ACC112 (cell line): Measurements from ENCODE around the gene PRODH.
"Not testable (repeated sequence)": the region's sequence is repeated elsewhere in the genome, so short reads cannot be mapped to it uniquely, and the experiment has no call there.

Experiments
- H2AFZ ChIP-seq: fragments of 200-600 bp; sonication (generic); one replicate; pipeline ENCODE4 v1.6.0; 2017; ENCODE audit warnings: antibody characterized with exemption, low read length; ENCODE audit not compliant: unreplicated experiment
- H3K27ac ChIP-seq: fragments of 200-600 bp; sonication (generic); 2 replicates; pipeline ENCODE4 v1.5.1; 2014; ENCODE audit warnings: low read depth, mild to moderate bottlenecking, antibody characterized with exemption, low read length, moderate library complexity
- H3K27me3 ChIP-seq: fragments of 200-600 bp; sonication (generic); 2 replicates; pipeline ENCODE4 v1.6.1; 2014; ENCODE audit warnings: mild to moderate bottlenecking, antibody characterized with exemption, low read length, moderate library complexity, mixed read lengths; ENCODE audit not compliant: insufficient read depth
- H3K36me3 ChIP-seq: fragments of 200-600 bp; sonication (generic); 2 replicates; pipeline ENCODE4 v1.6.1; 2016; ENCODE audit warnings: mild to moderate bottlenecking, antibody characterized with exemption, low read length, moderate library complexity, mixed read lengths; ENCODE audit not compliant: insufficient read depth
- H3K4me1 ChIP-seq: fragments of 200-600 bp; sonication (generic); one replicate; pipeline ENCODE4 v1.6.1; 2016; ENCODE audit warnings: low read length, mixed read lengths; ENCODE audit not compliant: insufficient read depth, unreplicated experiment, control insufficient read depth
- H3K4me3 ChIP-seq: fragments of 200-600 bp; sonication (generic); 2 replicates; pipeline ENCODE4 v1.5.1; 2014; ENCODE audit warnings: mild to moderate bottlenecking, low read depth, low read length
- H3K79me2 ChIP-seq: fragments of 200-600 bp; sonication (generic); one replicate; pipeline ENCODE4 v1.6.0; 2016; ENCODE audit warnings: low read length; ENCODE audit not compliant: control insufficient read depth, unreplicated experiment, insufficient read depth

PRODH gene

DNA sequence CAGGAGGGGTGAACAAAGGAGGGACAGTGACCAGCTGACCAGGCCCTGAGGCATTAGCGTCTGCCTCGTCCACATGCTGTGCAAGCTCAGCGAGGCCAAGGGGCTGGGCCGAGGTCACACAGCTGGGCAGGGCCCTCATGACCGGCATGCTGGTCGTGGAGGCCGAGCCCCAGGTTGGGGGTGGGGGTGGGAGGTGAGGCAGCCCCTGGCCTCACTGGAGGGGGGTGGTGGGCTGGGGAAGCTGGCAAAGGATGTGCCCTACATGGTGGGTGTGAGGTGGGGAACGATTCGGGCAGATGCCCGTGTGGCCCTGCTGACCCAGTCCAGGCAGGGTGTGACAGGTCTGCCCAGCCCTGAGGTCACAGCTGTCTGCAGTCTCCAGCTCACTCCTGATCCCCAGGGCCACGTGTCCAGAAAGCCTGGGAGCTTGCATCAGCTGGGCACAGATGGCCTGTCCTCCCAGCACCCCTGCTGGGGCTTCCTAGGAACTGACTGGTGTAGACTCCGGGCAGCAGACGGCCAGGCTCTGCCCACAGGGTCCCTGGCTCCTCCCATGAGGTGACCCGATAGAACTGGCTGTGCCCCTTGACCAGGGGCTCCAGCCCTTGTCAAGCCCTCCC is 31.4 kb upstream of the PRODH start:
- not testable (repeated sequence) for H3K27ac ChIP-seq, H3K27me3 ChIP-seq, H3K79me2 ChIP-seq, H2AFZ ChIP-seq, H3K36me3 ChIP-seq, H3K4me3 ChIP-seq, H3K4me1 ChIP-seq

DNA sequence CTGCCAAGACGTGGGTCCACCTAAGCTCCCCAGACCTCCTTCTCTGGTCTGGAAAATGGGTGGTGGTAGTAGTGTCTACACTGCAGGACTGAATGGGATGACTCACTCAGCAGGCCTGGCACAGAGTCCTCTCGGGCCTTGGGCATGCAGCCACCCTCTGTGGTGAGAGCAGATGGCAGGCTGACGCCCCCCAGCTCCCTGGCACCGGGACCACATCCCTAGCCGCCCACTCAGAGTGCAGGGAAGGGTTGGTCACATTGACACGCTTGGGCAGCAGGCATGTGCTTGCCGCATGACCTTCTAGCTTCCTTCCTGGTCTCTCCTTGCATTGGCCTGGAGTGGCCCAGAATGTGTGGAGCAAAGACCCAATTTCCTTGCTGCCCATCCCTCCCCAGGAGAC is 30.7 kb upstream of the PRODH start:
- Histone ChIP-seq H3K36me3 (no peaks in the 10 kb centered on the region), H3K4me1 (no peaks in the 10 kb centered on the region), H3K27me3 (peaks cover 7% of the 10 kb centered on the region; the same call in 1 of the 2 replicates), H2AFZ (no peak overlapping the region), H3K4me3 (no peak overlapping the region), H3K79me2 (no peaks in the 10 kb centered on the region), H3K27ac (no peak overlapping the region)

DNA sequence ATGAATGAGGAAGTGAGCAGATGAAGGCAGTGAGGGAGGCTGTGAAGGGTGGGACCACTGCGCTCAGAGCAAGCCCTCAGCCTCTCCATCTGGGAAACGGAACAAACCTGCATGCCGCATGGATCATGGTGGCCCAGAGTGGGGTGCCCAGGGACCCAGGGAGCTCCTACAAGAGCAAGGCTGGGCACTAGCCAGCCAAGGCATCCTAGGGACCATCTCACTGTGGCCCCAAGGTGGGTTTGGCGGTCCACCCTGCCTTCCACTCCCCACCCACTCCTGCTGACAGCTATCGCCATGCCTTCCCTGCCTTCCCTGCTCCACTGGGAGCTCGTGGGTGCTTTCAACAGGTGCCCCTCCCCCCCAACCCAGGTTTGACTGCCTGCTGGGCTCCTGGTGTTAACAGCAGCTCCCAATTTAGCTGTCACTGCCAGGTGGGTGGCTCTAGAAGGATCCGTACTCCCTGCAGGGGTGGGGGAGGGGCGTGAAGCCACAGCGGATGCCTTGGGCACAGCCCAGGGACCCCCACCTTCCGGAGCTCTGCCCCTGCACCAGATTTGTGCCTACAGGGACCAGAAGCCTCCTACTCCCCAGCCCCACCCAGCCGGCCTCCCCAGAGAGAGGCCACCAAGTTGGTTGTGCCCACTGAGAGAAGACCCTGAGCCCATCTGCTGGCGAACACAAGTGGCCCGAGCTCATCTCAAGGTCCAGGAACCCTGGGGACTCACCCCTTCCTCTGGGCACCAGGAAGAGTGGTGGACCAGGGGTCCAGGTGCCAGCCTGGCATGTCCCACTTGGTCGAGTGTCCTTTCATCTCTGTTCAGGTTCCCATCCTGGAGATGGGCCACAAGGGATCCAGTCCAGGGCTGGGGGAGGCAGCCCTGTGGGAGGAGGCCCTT is 29.7 kb upstream of the PRODH start:
- Histone ChIP-seq H2AFZ (no peak overlapping the region), H3K4me3 (no peak overlapping the region), H3K4me1 (no peaks in the 10 kb centered on the region), H3K27me3 (peaks cover 4% of the 10 kb centered on the region; the same call in 1 of the 2 replicates), H3K27ac (no peak overlapping the region), H3K36me3 (no peaks in the 10 kb centered on the region), H3K79me2 (no peaks in the 10 kb centered on the region)

DNA sequence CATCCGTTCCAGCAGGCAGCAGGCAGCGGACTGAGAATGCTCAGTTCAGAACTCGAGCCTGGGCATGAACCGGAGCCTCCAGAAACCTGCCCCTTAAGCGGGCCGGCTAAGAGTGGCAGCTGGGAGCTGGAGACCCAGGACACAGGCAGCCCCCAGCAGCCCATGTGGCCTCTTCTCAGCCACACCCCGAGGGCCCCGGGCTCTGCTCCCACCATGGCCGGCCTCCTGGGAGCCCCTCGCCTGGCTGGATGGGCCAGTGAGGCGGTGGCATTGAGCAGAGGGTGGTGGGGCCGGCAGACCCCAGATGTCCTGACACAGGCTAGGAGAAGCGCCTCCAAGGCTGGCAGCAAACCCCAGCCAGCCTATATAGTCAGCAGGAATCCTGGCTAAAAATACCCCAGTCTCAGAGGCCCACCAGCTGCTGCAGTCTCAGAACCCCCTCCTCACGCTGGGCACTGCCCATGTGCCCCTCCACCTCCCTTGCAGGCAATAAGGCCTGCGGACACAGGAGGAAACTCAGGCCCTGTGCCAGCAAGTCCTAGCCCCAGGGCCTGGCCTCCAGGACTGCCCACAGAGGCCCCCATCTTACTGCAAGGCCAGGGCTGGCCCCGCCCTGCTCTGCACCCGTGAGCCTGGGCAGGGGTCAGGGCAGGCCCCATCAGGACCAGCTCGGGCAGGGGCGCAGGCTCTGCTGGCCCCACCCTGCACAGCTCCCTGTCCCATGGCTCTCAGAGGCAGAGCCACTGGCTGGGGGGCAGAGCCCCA is 28.6 kb upstream of the PRODH start:
- H3K79me2 ChIP-seq, H3K4me1 ChIP-seq, H3K27ac ChIP-seq, H3K27me3 ChIP-seq, H3K36me3 ChIP-seq, H3K4me3 ChIP-seq, H2AFZ ChIP-seq: not testable (repeated sequence)

DNA sequence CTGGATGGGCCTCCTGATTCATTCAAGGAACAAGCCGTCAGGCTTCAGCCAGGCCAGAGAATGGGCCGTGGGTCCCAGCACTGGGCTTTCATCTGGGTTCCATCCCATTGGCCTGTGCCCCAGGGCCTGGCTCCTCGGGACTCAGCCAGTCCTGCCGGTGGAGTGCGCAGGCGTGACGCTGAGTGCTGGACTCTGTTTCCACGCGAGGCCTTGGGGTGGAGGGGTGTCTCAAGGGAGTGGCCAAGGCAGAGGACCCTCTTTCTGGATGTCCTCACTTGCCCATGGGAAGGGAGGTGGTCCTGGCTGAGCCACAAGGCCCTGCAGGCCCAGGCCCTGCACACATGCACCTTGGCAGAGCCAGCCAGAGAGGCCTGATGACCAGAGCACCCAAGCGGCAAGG is 28.0 kb upstream of the PRODH start:
- H3K36me3 ChIP-seq, H2AFZ ChIP-seq, H3K4me1 ChIP-seq, H3K27me3 ChIP-seq, H3K79me2 ChIP-seq, H3K4me3 ChIP-seq, H3K27ac ChIP-seq: not testable (repeated sequence)

DNA sequence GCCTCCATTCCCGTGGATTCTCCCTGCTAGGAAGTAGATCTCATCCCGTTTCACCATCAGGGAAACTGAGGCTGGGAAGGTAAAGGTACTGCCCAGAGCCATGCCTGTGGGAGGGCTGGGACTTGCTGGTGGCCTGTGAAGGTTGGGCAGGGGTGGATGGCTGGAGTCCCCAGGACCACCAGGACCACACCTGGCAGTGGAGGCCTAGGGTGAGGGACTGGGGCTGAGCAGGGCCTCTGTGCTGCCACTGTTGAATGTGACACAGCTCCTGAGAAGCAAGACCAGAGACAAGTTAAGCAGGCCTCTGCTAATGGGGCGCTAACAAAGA is 26.2 kb upstream of the PRODH start:
- H3K27ac ChIP-seq: no peak overlapping the region
- no peak overlapping the region for H2AFZ ChIP-seq
- H3K4me3 ChIP-seq: no peak overlapping the region
- no peaks in the 10 kb centered on the region for H3K4me1 ChIP-seq
- H3K27me3 ChIP-seq: no peaks in the 10 kb centered on the region
- no peaks in the 10 kb centered on the region for H3K79me2 ChIP-seq
- no peaks in the 10 kb centered on the region for H3K36me3 ChIP-seq

DNA sequence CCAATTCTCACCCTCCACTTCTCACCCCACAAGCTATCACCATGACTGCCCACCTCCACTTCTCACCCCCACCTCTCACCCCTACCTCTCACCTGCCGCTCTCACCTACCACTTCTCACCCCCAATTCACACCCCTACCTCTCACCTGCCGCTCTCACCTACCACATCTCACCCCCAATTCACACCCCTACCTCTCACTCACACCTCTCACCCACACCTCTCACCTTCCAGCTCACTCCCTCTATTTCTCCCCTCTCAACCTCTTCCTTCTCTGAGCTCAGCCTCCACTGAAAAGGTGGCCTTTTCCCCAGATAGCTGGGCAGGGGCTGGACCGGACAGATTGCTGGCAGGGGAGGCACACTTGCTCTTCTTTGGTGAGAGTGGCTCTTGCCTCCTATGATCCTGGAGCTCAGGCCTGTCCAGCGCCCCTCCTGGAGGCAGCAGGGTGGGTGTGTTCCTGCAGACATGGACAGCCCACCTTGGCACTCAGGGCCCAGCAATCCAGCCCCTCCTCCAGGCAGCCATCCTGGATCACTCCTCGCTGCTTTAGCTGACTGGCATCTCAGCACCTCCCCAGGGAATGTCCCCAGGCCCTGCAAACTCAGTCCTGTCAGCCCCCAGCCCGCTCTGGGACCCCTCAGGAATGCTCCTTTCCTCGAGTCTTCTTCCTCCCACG is 25.7 kb upstream of the PRODH start:
- not testable (repeated sequence) for H3K79me2 ChIP-seq, H3K36me3 ChIP-seq, H2AFZ ChIP-seq

DNA sequence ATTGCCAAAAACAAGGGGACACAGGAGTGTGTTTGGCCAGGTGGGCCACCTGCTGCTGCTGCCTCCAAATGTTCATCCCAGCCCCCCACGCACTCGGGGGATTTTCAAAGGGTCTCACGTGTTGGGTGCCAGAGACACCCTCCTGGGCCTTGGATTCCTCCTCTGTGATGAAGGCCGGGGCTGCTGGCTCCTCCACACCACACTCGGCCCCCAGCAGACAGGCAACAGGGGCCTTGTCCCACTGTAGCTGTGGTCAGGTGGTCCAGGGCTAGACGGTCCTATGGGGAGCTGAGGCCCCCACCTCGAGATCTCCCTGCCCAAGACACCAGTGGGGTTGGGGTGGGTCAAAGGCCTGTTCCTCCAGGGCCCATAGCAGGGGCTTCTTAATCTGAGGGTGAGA is 25.1 kb upstream of the PRODH start:
- not testable (repeated sequence) for H3K36me3 ChIP-seq, H3K27ac ChIP-seq, H3K79me2 ChIP-seq, H2AFZ ChIP-seq, H3K4me3 ChIP-seq, H3K4me1 ChIP-seq, H3K27me3 ChIP-seq

More for the DNA sequence above, 25.7 kb upstream of the PRODH start:
- H3K27me3 ChIP-seq, H3K27ac ChIP-seq, H3K4me3 ChIP-seq, H3K4me1 ChIP-seq: not testable (repeated sequence)

DNA sequence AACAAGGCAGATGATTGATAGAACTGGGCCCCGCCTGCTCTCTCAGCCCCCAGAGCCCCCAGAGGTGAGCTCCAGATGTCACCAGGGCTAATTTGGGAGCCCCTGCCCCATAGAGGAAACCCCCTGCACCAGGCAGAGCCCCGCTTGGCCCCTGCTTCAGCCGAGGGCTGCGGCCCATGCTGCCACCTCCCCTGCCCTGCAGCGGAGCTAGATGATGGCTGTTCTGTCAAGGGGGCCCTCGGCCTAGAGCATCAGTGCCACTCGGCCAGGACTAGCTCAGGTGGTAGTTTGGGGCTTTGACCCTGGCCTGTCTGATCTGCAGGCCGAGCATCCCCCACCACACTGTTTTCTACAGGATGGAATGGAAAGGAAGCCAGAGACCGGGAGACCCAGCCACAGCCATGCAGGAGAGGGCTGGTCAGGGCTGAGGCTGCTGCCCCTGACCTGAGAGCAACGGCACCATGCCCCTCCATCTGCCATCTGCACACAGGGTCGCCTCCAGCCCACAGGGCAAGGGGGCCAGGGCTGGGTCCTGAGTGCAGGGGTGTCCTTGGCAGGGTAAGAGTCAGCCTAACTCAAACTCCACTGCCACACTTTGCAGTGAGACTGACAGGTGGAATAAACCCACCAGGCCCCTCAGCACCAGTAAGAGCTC is 24.2 kb upstream of the PRODH start:
- not testable (repeated sequence) for H2AFZ ChIP-seq, H3K4me1 ChIP-seq, H3K27ac ChIP-seq, H3K27me3 ChIP-seq, H3K79me2 ChIP-seq, H3K4me3 ChIP-seq, H3K36me3 ChIP-seq

DNA sequence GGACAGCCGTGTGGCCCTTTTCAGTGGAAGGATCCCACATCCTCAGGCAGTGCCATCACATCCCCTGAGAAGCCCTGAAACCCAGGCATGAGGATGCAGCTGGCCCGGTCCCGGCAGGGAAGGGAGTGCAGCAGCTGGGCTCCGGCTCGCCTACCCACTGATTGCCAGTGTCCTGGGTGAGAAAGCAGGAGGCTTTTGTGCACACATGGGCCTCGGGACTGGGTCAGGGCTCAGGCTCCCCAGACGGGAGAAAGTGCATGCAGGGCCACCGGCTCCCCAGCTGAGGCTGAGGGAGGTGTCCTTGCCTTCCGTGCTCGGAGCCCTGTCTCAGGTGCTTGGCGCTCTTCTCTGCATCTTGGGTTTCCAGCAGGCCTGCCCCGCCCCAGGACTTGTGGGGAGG is 23.6 kb upstream of the PRODH start:
- H3K36me3 ChIP-seq, H3K27me3 ChIP-seq, H3K27ac ChIP-seq, H3K79me2 ChIP-seq, H3K4me1 ChIP-seq, H3K4me3 ChIP-seq, H2AFZ ChIP-seq: not testable (repeated sequence)
